MM.1S (cell line): ENCODE results near the gene ZC3H4.

ENCODE experiments used
- DNase-seq: peaks from one replicate; pipeline ENCODE4 v3.0.0-alpha.2; 2015
- H2AFZ ChIP-seq: fragments of 300-600 bp; sonication (generic); 2 replicates; pipeline ENCODE4 v1.6.0; 2016; ENCODE audit warnings: antibody characterized with exemption, low read length
- H3F3A ChIP-seq: fragments of 300-600 bp; sonication (generic); 2 replicates; pipeline ENCODE4 v1.6.1; 2016; ENCODE audit warnings: mild to moderate bottlenecking, antibody characterized with exemption, low read length, moderate library complexity, mixed read lengths; ENCODE audit not compliant: insufficient read depth
- H3K27ac ChIP-seq: fragments of 300-600 bp; sonication (generic); 2 replicates; pipeline ENCODE4 v1.5.1; 2016; ENCODE audit warnings: mild to moderate bottlenecking, low read length
- H3K27me3 ChIP-seq: fragments of 300-600 bp; sonication (generic); replicated peaks from 2 replicates; pipeline ENCODE4 v1.6.0; 2016; ENCODE audit warnings: low read length; ENCODE audit not compliant: insufficient read depth
- H3K36me3 ChIP-seq: fragments of 300-600 bp; sonication (generic); replicated peaks from 2 replicates; pipeline ENCODE4 v1.6.1; 2016; ENCODE audit warnings: mild to moderate bottlenecking, low read length, mixed read lengths; ENCODE audit not compliant: insufficient read depth
- H3K4me1 ChIP-seq: fragments of 300-600 bp; sonication (generic); 2 replicates; pipeline ENCODE4 v1.6.1; 2016; ENCODE audit warnings: low read length, mixed read lengths
- H3K4me2 ChIP-seq: fragments of 300-600 bp; sonication (generic); 2 replicates; pipeline ENCODE4 v1.6.0; 2016; ENCODE audit warnings: low read depth, low read length
- H3K4me3 ChIP-seq: fragments of 300-600 bp; sonication (generic); 2 replicates; pipeline ENCODE4 v1.5.1; 2016; ENCODE audit warnings: low read length, mixed read lengths
- H3K79me2 ChIP-seq: fragments of 300-600 bp; sonication (generic); 2 replicates; pipeline ENCODE4 v1.6.1; 2016; ENCODE audit warnings: mixed run types, low read length, mixed read lengths
- H3K9ac ChIP-seq: fragments of 300-600 bp; sonication (generic); 2 replicates; pipeline ENCODE4 v1.6.1; 2016; ENCODE audit warnings: low read length, mixed read lengths
- H3K9me2 ChIP-seq: fragments of 300-600 bp; sonication (generic); replicated peaks from 2 replicates; pipeline ENCODE4 v1.6.1; 2016; ENCODE audit warnings: mild to moderate bottlenecking, low read length, mixed read lengths; ENCODE audit not compliant: insufficient read depth
- H3K9me3 ChIP-seq: fragments of 300-600 bp; sonication (generic); replicated peaks from 2 replicates; pipeline ENCODE4 v1.6.1; 2016; ENCODE audit warnings: mild to moderate bottlenecking, low read length, mixed read lengths; ENCODE audit not compliant: insufficient read depth
- H4K20me1 ChIP-seq: fragments of 300-600 bp; sonication (generic); 2 replicates; pipeline ENCODE4 v1.6.1; 2016; ENCODE audit warnings: mild to moderate bottlenecking, low read length, moderate library complexity, mixed read lengths; ENCODE audit not compliant: insufficient read depth
- EZH2 ChIP-seq: fragments of 300-600 bp; sonication (generic); optimal IDR thresholded peaks from 2 replicates; pipeline ENCODE3; 2017; ENCODE audit warnings: low read depth, mild to moderate bottlenecking, antibody characterized with exemption, low read length, mixed read lengths
- EZH2phosphoT487 ChIP-seq: fragments of 300-600 bp; sonication (generic); IDR thresholded peaks from 2 replicates; pipeline ENCODE4 v1.6.1; 2018; ENCODE audit warnings: antibody characterized with exemption, low read length
- TF ChIP-seq, protein P1 (sequence below): fragments of 300-600 bp; sonication (generic); IDR thresholded peaks from 2 replicates; pipeline ENCODE4 v1.5.1; 2016; ENCODE audit warnings: antibody characterized with exemption, low read length, mixed read lengths

ZC3H4 gene

DNA sequence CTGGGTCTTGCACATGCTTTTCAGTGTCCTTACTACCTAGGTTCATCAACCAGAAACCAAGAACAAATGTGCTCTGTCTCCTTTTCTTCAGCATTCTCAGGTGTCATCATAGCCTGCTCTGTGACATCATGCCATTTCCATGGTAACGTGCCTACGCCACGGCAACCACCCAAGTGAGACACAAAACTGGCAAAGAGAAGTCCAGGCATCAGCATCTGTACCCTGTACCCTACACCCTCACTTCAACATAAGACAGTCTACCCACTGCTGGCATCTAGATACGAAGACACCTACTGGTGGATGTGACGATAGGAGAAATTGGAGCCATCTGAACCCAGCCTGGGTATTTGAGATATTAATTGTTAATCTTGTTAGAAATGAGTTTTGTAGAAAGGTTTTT lies 13.3 kb downstream of the ZC3H4 start:
- no peak for DNase-seq
- Histone ChIP-seq H4K20me1 (no peaks in the 10 kb centered on the region), H2AFZ (no peak overlapping the region), H3K9me3 (no peaks in the 10 kb centered on the region), H3K36me3 (no peaks in the 10 kb centered on the region), H3K27ac (no peak overlapping the region), H3K4me3 (no peak overlapping the region), H3K4me2 (no peak overlapping the region), H3K4me1 (no peaks in the 10 kb centered on the region), H3K9ac (no peak overlapping the region), H3K9me2 (no peaks in the 10 kb centered on the region), H3F3A (no peaks in the 10 kb centered on the region), H3K27me3 (no peaks in the 10 kb centered on the region), H3K79me2 (peaks cover 91% of the 10 kb centered on the region)
- no peak for TF ChIP-seq EZH2
- TF ChIP-seq EZH2phosphoT487 = no peak
- TF ChIP-seq, protein P1, sequence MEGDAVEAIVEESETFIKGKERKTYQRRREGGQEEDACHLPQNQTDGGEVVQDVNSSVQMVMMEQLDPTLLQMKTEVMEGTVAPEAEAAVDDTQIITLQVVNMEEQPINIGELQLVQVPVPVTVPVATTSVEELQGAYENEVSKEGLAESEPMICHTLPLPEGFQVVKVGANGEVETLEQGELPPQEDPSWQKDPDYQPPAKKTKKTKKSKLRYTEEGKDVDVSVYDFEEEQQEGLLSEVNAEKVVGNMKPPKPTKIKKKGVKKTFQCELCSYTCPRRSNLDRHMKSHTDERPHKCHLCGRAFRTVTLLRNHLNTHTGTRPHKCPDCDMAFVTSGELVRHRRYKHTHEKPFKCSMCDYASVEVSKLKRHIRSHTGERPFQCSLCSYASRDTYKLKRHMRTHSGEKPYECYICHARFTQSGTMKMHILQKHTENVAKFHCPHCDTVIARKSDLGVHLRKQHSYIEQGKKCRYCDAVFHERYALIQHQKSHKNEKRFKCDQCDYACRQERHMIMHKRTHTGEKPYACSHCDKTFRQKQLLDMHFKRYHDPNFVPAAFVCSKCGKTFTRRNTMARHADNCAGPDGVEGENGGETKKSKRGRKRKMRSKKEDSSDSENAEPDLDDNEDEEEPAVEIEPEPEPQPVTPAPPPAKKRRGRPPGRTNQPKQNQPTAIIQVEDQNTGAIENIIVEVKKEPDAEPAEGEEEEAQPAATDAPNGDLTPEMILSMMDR = no peak

DNA sequence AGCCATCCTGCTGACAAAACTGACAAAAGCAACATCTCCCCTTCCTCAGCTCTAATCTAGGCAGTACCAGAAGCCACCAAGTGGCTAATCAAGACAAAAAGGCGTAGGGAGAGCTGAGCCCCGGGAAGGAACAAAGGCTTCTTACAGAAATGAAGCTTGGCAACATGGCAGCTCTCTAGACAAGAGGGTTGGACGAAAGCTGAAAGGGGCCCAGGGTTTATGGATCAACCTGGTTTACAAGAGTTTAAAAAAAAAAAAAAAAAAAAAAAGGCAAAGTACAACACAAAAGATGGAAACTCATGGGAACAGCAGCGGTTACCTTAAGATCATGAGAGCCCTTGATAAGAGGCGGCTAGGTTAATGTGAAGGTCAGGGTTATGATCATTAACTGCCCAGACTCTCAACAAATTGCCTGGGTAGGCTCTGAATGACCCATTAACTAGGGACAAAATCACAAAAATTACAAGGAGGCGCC lies 14.0 kb downstream of the ZC3H4 start:
- no peaks in the 10 kb centered on the region for H3K27me3 ChIP-seq
- peaks cover 91% of the 10 kb centered on the region for H3K79me2 ChIP-seq
- H3K9ac ChIP-seq = no peak overlapping the region
- H3K4me3 ChIP-seq = no peak overlapping the region
- H3K4me1 ChIP-seq = no peaks in the 10 kb centered on the region
- H3K27ac ChIP-seq = no peak overlapping the region
- H4K20me1 ChIP-seq = no peaks in the 10 kb centered on the region
- H3K9me3 ChIP-seq = no peaks in the 10 kb centered on the region
- H3K9me2 ChIP-seq = no peaks in the 10 kb centered on the region
- H3K36me3 ChIP-seq = no peaks in the 10 kb centered on the region
- no peaks in the 10 kb centered on the region for H3F3A ChIP-seq
- H3K4me2 ChIP-seq = no peak overlapping the region
- TF ChIP-seq EZH2 (no peak), EZH2phosphoT487 (no peak)
- TF ChIP-seq, protein P1 = no peak
- no peak for DNase-seq
- no peak overlapping the region for H2AFZ ChIP-seq

DNA sequence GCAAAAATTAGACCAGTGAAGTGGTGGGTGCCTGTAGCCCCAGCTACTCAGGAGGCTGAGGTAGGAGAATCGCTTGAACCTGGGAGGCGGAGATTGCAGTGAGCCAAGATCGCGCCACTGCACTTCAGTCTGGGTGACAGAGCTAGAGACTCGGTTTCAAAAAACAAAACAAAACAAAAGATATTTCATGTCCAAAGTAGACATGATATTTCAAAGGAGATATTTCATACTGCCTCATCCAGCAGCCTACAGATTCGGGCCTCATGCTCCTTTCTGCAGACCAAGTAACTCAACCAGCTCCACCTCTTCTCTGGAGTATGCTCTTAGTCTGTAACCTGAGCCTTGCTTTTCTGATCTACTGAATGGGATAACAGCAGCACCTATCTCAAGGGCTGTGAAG lies 15.0 kb downstream of the ZC3H4 start:
- H3K27me3 ChIP-seq = no peaks in the 10 kb centered on the region
- TF ChIP-seq EZH2phosphoT487 (no peak), EZH2 (no peak)
- TF ChIP-seq, protein P1 = no peak
- no peaks in the 10 kb centered on the region for H3K9me3 ChIP-seq
- no peaks in the 10 kb centered on the region for H3K36me3 ChIP-seq
- H3K9me2 ChIP-seq = no peaks in the 10 kb centered on the region
- H3K4me3 ChIP-seq = no peak overlapping the region
- no peaks in the 10 kb centered on the region for H3F3A ChIP-seq
- no peak overlapping the region for H2AFZ ChIP-seq
- DNase-seq = no peak
- H3K27ac ChIP-seq = no peak overlapping the region
- H3K4me1 ChIP-seq = no peaks in the 10 kb centered on the region
- no peaks in the 10 kb centered on the region for H4K20me1 ChIP-seq
- H3K79me2 ChIP-seq = peaks cover 92% of the 10 kb centered on the region
- no peak overlapping the region for H3K9ac ChIP-seq
- no peak overlapping the region for H3K4me2 ChIP-seq
